ENCODE measurements around the gene KIAA1217. TPM values are rescaled to one million over a fixed set of nuclear protein-coding genes. Genes with fewer than 3 reads are reported as not detected.

The KIAA1217 gene
- total and polyA plus RNA-seq, 9 of the 15 experiments (the other 6 are each of a cell fraction or from before 2014, with no cell fraction given) = 0.04 TPM; not detected in 8

DNA sequence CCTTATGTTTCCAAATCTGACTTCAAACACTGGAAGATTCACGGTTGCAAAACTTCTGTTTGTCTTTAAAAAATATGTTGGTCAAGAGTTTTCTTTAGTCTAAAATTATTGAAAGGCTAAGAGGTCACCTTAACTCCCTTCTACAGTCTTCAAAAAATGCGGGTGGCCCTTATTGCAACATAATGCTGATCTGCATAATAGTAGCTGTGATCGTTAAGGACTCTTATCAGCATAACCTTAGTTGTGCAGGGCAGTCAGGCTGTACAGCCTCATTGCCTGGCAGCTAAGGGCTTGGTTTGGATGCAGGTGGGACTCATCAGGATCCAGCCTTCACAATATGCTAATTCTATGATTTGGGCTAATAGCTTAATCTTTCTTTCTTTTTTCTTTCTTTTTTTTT, 15.0 kb downstream of the KIAA1217 start:
- Histone ChIP-seq H3K9ac (ENCODE audit: insufficient read depth in 1 of 2, low read depth in 2 of 2, low read length in 2 of 2) (no peak overlapping the region), H3K79me2 (ENCODE audit: control insufficient read depth, insufficient read depth, low read length) (no peaks in the 10 kb centered on the region), H3K4me2 (ENCODE audit: insufficient read depth, low read length) (no peak overlapping the region), H3K27ac (ENCODE audit: extremely low read depth, low read depth, low read length) (no peak overlapping the region), H2AFZ (ENCODE audit: low read depth, low read length) (no peak overlapping the region), H3K4me1 (replicated peaks in 1 of 2; ENCODE audit: control insufficient read depth in 2 of 2, insufficient read depth in 2 of 2, low read length in 2 of 2) (no peaks in the 10 kb centered on the region), H4K20me1 (replicated peaks; ENCODE audit: control insufficient read depth, insufficient read depth, low read length) (no peaks in the 10 kb centered on the region; the same call in 1 of the 2 replicates), H3K36me3 (ENCODE audit: control insufficient read depth, insufficient read depth, low read length) (no peaks in the 10 kb centered on the region), H3K4me3 (no peak overlapping the region), H3K9me3 (replicated peaks; ENCODE audit: control insufficient read depth, insufficient read depth, low read depth, low read length) (no peaks in the 10 kb centered on the region), H3K27me3 (ENCODE audit: control insufficient read depth in 2 of 2, insufficient read depth in 2 of 2, low read length in 2 of 2) (peaks cover 0 to 3% of the 10 kb centered on the region in 2 experiments; a peak in 2 of 5 replicates), H3K9me1 (ENCODE audit: control insufficient read depth, insufficient read depth, low read length) (no peaks in the 10 kb centered on the region)
- TF ChIP-seq ZNF384 (IDR thresholded peaks at IDR 0.05; ENCODE audit: low read depth, low read length) (no peak), NR3C1 (CRISPR knock-in tag; IDR thresholded peaks at IDR 0.05) (no peak), ZNF324 (CRISPR knock-in tag; IDR thresholded peaks at IDR 0.05) (no peak), THRAP3 (IDR thresholded peaks at IDR 0.05; ENCODE audit: borderline replicate concordance) (no peak), CXXC5 (CRISPR knock-in tag; IDR thresholded peaks at IDR 0.05) (no peak), E2F8 (IDR thresholded peaks at IDR 0.05; ENCODE audit: low read depth, partially characterized antibody) (no peak), ZNF431 (CRISPR knock-in tag; IDR thresholded peaks at IDR 0.05) (no peak), C11orf30 (IDR thresholded peaks at IDR 0.05; ENCODE audit: low read depth) (no peak), ZNF174 (CRISPR knock-in tag; IDR thresholded peaks at IDR 0.05) (no peak), SRF (CRISPR knock-in tag; IDR thresholded peaks at IDR 0.05) (no peak), SUPT5H (IDR thresholded peaks at IDR 0.05) (no peak), ZFP1 (CRISPR knock-in tag; IDR thresholded peaks at IDR 0.05) (no peak)
- TF ChIP-seq, protein P1, sequence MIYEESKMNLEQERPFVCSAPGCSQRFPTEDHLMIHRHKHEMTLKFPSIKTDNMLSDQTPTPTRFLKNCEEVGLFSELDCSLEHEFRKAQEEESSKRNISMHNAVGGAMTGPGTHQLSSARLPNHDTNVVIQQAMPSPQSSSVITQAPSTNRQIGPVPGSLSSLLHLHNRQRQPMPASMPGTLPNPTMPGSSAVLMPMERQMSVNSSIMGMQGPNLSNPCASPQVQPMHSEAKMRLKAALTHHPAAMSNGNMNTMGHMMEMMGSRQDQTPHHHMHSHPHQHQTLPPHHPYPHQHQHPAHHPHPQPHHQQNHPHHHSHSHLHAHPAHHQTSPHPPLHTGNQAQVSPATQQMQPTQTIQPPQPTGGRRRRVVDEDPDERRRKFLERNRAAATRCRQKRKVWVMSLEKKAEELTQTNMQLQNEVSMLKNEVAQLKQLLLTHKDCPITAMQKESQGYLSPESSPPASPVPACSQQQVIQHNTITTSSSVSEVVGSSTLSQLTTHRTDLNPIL (CRISPR knock-in tag; IDR thresholded peaks at IDR 0.05) = no peak
- TF ChIP-seq, protein P2, sequence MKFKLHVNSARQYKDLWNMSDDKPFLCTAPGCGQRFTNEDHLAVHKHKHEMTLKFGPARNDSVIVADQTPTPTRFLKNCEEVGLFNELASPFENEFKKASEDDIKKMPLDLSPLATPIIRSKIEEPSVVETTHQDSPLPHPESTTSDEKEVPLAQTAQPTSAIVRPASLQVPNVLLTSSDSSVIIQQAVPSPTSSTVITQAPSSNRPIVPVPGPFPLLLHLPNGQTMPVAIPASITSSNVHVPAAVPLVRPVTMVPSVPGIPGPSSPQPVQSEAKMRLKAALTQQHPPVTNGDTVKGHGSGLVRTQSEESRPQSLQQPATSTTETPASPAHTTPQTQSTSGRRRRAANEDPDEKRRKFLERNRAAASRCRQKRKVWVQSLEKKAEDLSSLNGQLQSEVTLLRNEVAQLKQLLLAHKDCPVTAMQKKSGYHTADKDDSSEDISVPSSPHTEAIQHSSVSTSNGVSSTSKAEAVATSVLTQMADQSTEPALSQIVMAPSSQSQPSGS (CRISPR knock-in tag; IDR thresholded peaks at IDR 0.05) = no peak
- CTCF ChIA-PET (ENCODE audit: low intra/inter-chr PET ratio) = no interaction called here
- DNase-seq (ENCODE audit: extremely low read depth in 1 of 4, low spot score in 3 of 4) = no peak
- in situ Hi-C loops (cut with MboI) = loop anchor here (25.0 kb wide), 1 partner anchor 912 kb away; no protein-coding TSS in a partner anchor
- FAIRE-seq = no peak
- ATAC-seq = no peak
- 0% methylated on average over 3 of the region's 3 CpGs for WGBS (ENCODE audit: insufficient coverage, low coverage, missing lambda C conversion rate)
- POLR2A ChIA-PET = no interaction called here
- no TSS peak for BruUV-seq (replicated peaks)
- intact Hi-C loops (cut with micrococcal nuclease) = no loop called here
